ENCODE results near the gene BTBD16.

Gene BTBD16

DNA sequence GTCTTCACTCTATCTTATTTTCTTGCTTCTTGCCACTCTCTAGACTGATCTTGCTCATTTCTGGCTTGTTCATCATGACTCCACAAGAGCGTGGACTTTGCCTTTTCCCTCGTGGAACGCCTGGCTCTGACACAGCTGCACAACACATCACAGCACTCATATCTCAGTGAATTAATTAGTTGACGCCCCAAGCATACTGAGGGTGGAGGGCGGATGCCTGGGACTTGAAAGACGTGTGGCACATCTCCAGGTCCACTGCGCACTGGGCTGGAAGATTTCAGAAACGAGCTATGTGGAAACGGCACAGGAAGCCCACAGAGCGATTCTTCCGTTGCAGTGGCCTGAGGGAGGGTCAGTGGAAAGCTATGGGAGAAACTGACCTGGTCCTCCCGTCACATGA is 79.8 kb downstream of the BTBD16 start:
- H2BK120ac ChIP-seq (ENCODE audit: insufficient read depth, low read length, poor library complexity) = no peak overlapping the region
- no peak overlapping the region for H3K14ac ChIP-seq (ENCODE audit: low read length)
- H3K23ac ChIP-seq (ENCODE audit: low read length) = no peak overlapping the region
- H3K79me2 ChIP-seq (ENCODE audit: control insufficient read depth, insufficient read depth, low read length, poor library complexity) = no peaks in the 10 kb centered on the region
- no peak overlapping the region for H2AFZ ChIP-seq (ENCODE audit: insufficient read depth, low read length, poor library complexity)
- peaks cover 11% of the 10 kb centered on the region for H3K9me3 ChIP-seq (ENCODE audit: insufficient read depth, low read depth, low read length)
- H4K8ac ChIP-seq (ENCODE audit: low read depth, low read length) = no peak overlapping the region
- H3K27ac ChIP-seq (ENCODE audit: low read depth, low read length) = no peak overlapping the region
- H3K27me3 ChIP-seq (ENCODE audit: insufficient read depth, low read length) = no peaks in the 10 kb centered on the region
- H3K4ac ChIP-seq (ENCODE audit: low read depth, low read length) = no peak overlapping the region
- no peaks in the 10 kb centered on the region for H3K4me1 ChIP-seq (ENCODE audit: control insufficient read depth in 1 of 2, insufficient read depth in 2 of 2, low read length in 2 of 2)
- no peak overlapping the region for H3K9ac ChIP-seq (ENCODE audit: low read length)
- H2BK5ac ChIP-seq (ENCODE audit: low read depth, low read length, poor library complexity) = no peak overlapping the region
- H2AK5ac ChIP-seq (ENCODE audit: low read length) = no peak overlapping the region
- H2BK12ac ChIP-seq (ENCODE audit: low read length) = no peak overlapping the region
- H3K79me1 ChIP-seq (ENCODE audit: low read length) = no peaks in the 10 kb centered on the region
- no peak for DNase-seq
- H3K4me2 ChIP-seq (ENCODE audit: low read length) = no peak overlapping the region
- H4K91ac ChIP-seq (ENCODE audit: low read depth, low read length) = no peak overlapping the region
- H3K36me3 ChIP-seq (ENCODE audit: control insufficient read depth in 1 of 2, insufficient read depth in 2 of 2, low read length in 2 of 2) = no peaks in the 10 kb centered on the region
- H3K4me3 ChIP-seq (ENCODE audit: low read depth, low read length) = no peak overlapping the region
- H3K18ac ChIP-seq (ENCODE audit: low read length) = no peak overlapping the region
- no CpG with 5 or more reads among the region's 12 CpGs for WGBS (ENCODE audit: extremely low coverage, insufficient coverage, insufficient read length)
- no peak overlapping the region for H4K12ac ChIP-seq (ENCODE audit: low read depth, low read length)

GRCh38 chr10:122352817-122353525 is 81.9 kb downstream of the BTBD16 start:
- no peak overlapping the region for H2AK5ac ChIP-seq (ENCODE audit: low read length)
- H3K23ac ChIP-seq (ENCODE audit: low read length) = no peak overlapping the region
- no peak overlapping the region for H2BK5ac ChIP-seq (ENCODE audit: low read depth, low read length, poor library complexity)
- no peak overlapping the region for H3K9ac ChIP-seq (ENCODE audit: low read length)
- WGBS (ENCODE audit: extremely low coverage, insufficient coverage, insufficient read length) = no CpG with 5 or more reads among the region's 8 CpGs
- H4K91ac ChIP-seq (ENCODE audit: low read depth, low read length) = no peak overlapping the region
- no peak overlapping the region for H2BK12ac ChIP-seq (ENCODE audit: low read length)
- H3K4ac ChIP-seq (ENCODE audit: low read depth, low read length) = no peak overlapping the region
- H4K12ac ChIP-seq (ENCODE audit: low read depth, low read length) = no peak overlapping the region
- no peak overlapping the region for H3K18ac ChIP-seq (ENCODE audit: low read length)
- no peak overlapping the region for H3K4me2 ChIP-seq (ENCODE audit: low read length)
- no peaks in the 10 kb centered on the region for H3K36me3 ChIP-seq (ENCODE audit: control insufficient read depth in 1 of 2, insufficient read depth in 2 of 2, low read length in 2 of 2)
- H3K27ac ChIP-seq (ENCODE audit: low read depth, low read length) = no peak overlapping the region
- DNase-seq = peak; percentile 90 to 92
- H3K9me3 ChIP-seq (ENCODE audit: insufficient read depth, low read depth, low read length) = peaks cover 6% of the 10 kb centered on the region
- H3K79me2 ChIP-seq (ENCODE audit: control insufficient read depth, insufficient read depth, low read length, poor library complexity) = no peaks in the 10 kb centered on the region
- H3K27me3 ChIP-seq (ENCODE audit: insufficient read depth, low read length) = no peaks in the 10 kb centered on the region
- H3K79me1 ChIP-seq (ENCODE audit: low read length) = no peaks in the 10 kb centered on the region
- no peaks in the 10 kb centered on the region for H3K4me1 ChIP-seq (ENCODE audit: control insufficient read depth in 1 of 2, insufficient read depth in 2 of 2, low read length in 2 of 2)
- no peak overlapping the region for H3K4me3 ChIP-seq (ENCODE audit: low read depth, low read length)
- H2AFZ ChIP-seq (ENCODE audit: insufficient read depth, low read length, poor library complexity) = no peak overlapping the region
- no peak overlapping the region for H3K14ac ChIP-seq (ENCODE audit: low read length)
- H2BK120ac ChIP-seq (ENCODE audit: insufficient read depth, low read length, poor library complexity) = no peak overlapping the region
- no peak overlapping the region for H4K8ac ChIP-seq (ENCODE audit: low read depth, low read length)

DNA sequence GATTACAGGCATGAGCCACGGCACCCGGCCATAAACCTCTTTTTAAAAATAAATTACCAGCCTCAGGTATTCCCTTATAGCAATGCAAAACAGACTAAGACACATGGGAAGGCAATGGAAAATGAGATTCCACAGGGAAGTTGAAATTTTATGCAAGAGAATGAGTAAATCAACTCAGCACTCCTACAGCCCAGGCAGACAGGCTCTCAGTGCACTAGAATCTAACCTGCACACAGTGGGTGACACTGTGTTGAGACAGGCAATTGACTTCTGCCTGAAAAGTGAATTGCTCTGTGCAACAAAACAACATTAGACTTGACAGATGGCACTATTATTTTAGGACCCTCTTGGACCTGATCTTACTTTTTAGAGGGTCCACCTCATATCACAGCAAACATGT is 83.3 kb downstream of the BTBD16 start:
- Histone ChIP-seq H2BK120ac (ENCODE audit: insufficient read depth, low read length, poor library complexity) (no peak overlapping the region), H3K4me2 (ENCODE audit: low read length) (no peak overlapping the region), H3K18ac (ENCODE audit: low read length) (no peak overlapping the region), H4K12ac (ENCODE audit: low read depth, low read length) (no peak overlapping the region), H3K9ac (ENCODE audit: low read length) (no peak overlapping the region), H3K4me1 (ENCODE audit: control insufficient read depth in 1 of 2, insufficient read depth in 2 of 2, low read length in 2 of 2) (no peaks in the 10 kb centered on the region), H3K79me1 (ENCODE audit: low read length) (no peaks in the 10 kb centered on the region), H2AFZ (ENCODE audit: insufficient read depth, low read length, poor library complexity) (no peak overlapping the region), H2AK5ac (ENCODE audit: low read length) (no peak overlapping the region), H3K27ac (ENCODE audit: low read depth, low read length) (no peak overlapping the region), H3K4me3 (ENCODE audit: low read depth, low read length) (no peak overlapping the region), H4K8ac (ENCODE audit: low read depth, low read length) (no peak overlapping the region), H3K79me2 (ENCODE audit: control insufficient read depth, insufficient read depth, low read length, poor library complexity) (no peaks in the 10 kb centered on the region), H3K27me3 (ENCODE audit: insufficient read depth, low read length) (no peaks in the 10 kb centered on the region), H2BK5ac (ENCODE audit: low read depth, low read length, poor library complexity) (no peak overlapping the region), H3K23ac (ENCODE audit: low read length) (no peak overlapping the region), H3K4ac (ENCODE audit: low read depth, low read length) (no peak overlapping the region), H3K14ac (ENCODE audit: low read length) (no peak overlapping the region), H2BK12ac (ENCODE audit: low read length) (no peak overlapping the region), H3K36me3 (ENCODE audit: control insufficient read depth in 1 of 2, insufficient read depth in 2 of 2, low read length in 2 of 2) (no peaks in the 10 kb centered on the region), H3K9me3 (ENCODE audit: insufficient read depth, low read depth, low read length) (peaks cover 6% of the 10 kb centered on the region), H4K91ac (ENCODE audit: low read depth, low read length) (no peak overlapping the region)
- no peak for DNase-seq
- no CpG with 5 or more reads among the region's 2 CpGs for WGBS (ENCODE audit: extremely low coverage, insufficient coverage, insufficient read length)

GRCh38 chr10:122357685-122358084 is 86.6 kb downstream of the BTBD16 start:
- Histone ChIP-seq H3K23ac (ENCODE audit: low read length) (no peak overlapping the region), H3K27me3 (ENCODE audit: insufficient read depth, low read length) (no peaks in the 10 kb centered on the region), H4K12ac (ENCODE audit: low read depth, low read length) (no peak overlapping the region), H3K4me3 (ENCODE audit: low read depth, low read length) (no peak overlapping the region), H3K27ac (ENCODE audit: low read depth, low read length) (no peak overlapping the region), H2BK12ac (ENCODE audit: low read length) (no peak overlapping the region), H3K36me3 (ENCODE audit: control insufficient read depth in 1 of 2, insufficient read depth in 2 of 2, low read length in 2 of 2) (no peaks in the 10 kb centered on the region), H3K79me1 (ENCODE audit: low read length) (no peaks in the 10 kb centered on the region), H3K79me2 (ENCODE audit: control insufficient read depth, insufficient read depth, low read length, poor library complexity) (no peaks in the 10 kb centered on the region), H2BK120ac (ENCODE audit: insufficient read depth, low read length, poor library complexity) (no peak overlapping the region), H4K8ac (ENCODE audit: low read depth, low read length) (no peak overlapping the region), H2AK5ac (ENCODE audit: low read length) (no peak overlapping the region), H2AFZ (ENCODE audit: insufficient read depth, low read length, poor library complexity) (no peak overlapping the region), H3K4me1 (ENCODE audit: control insufficient read depth in 1 of 2, insufficient read depth in 2 of 2, low read length in 2 of 2) (no peaks in the 10 kb centered on the region), H3K9me3 (ENCODE audit: insufficient read depth, low read depth, low read length) (peaks cover 2% of the 10 kb centered on the region), H2BK5ac (ENCODE audit: low read depth, low read length, poor library complexity) (no peak overlapping the region), H3K18ac (ENCODE audit: low read length) (no peak overlapping the region), H3K9ac (ENCODE audit: low read length) (no peak overlapping the region), H3K14ac (ENCODE audit: low read length) (no peak overlapping the region), H3K4ac (ENCODE audit: low read depth, low read length) (no peak overlapping the region), H3K4me2 (ENCODE audit: low read length) (no peak overlapping the region), H4K91ac (ENCODE audit: low read depth, low read length) (no peak overlapping the region)
- no peak for DNase-seq
- no CpG with 5 or more reads among the region's 4 CpGs for WGBS (ENCODE audit: extremely low coverage, insufficient coverage, insufficient read length)

All from trophoblast cell (in vitro differentiated cells and primary cell).